ENCODE measurements around the gene PRKN. TPM values are rescaled to one million over a fixed set of nuclear protein-coding genes. Genes with fewer than 3 reads are reported as not detected.

The PRKN gene
- polyA plus RNA-seq, 1 donor from 2014 or later, result 1.2 TPM

- H3F3A ChIP-seq (ENCODE audit: insufficient read depth, low read length, poor library complexity, severe bottlenecking), result no peaks in the 10 kb centered on the region
- no peaks in the 10 kb centered on the region for H3K9me2 ChIP-seq (ENCODE audit: insufficient read depth, low read length)
- H2AFZ ChIP-seq (ENCODE audit: low read depth, low read length), result no peak overlapping the region
- no peak overlapping the region for H3K4me2 ChIP-seq (ENCODE audit: low read length)
- no peak overlapping the region for H3K4me3 ChIP-seq (ENCODE audit: low read length)
- no peaks in the 10 kb centered on the region for H3K79me2 ChIP-seq (replicated peaks; ENCODE audit: insufficient read depth, low read length)
- H3K9ac ChIP-seq (ENCODE audit: low read length), result no peak overlapping the region
- no peaks in the 10 kb centered on the region for H3K9me3 ChIP-seq (ENCODE audit: low read length)
- H3K27me3 ChIP-seq (ENCODE audit: insufficient read depth, low read depth, low read length), result no peaks in the 10 kb centered on the region
- TF ChIP-seq POLR2AphosphoS5 (IDR thresholded peaks at IDR 0.05) (no peak), EZH2 (IDR thresholded peaks at IDR 0.05; ENCODE audit: borderline replicate concordance, insufficient read depth, low read length, poor library complexity, severe bottlenecking) (no peak), SMC3 (conservative IDR thresholded peaks at IDR 0.05; ENCODE audit: poor library complexity) (no peak), MXI1 (conservative IDR thresholded peaks at IDR 0.05; ENCODE audit: poor library complexity, severe bottlenecking) (no peak), REST (IDR thresholded peaks at IDR 0.05; ENCODE audit: borderline replicate concordance) (no peak), TAF1 (IDR thresholded peaks at IDR 0.05; ENCODE audit: low read depth) (no peak), RAD21 (conservative IDR thresholded peaks at IDR 0.05) (no peak), EP300 (conservative IDR thresholded peaks at IDR 0.05; ENCODE audit: poor library complexity, severe bottlenecking) (no peak), CTCF (IDR thresholded peaks at IDR 0.05; ENCODE audit: poor library complexity, severe bottlenecking) (no peak)
- no peaks in the 10 kb centered on the region for H4K20me1 ChIP-seq (ENCODE audit: insufficient read depth)
- H3K36me3 ChIP-seq (ENCODE audit: insufficient read depth, low read length), result no peaks in the 10 kb centered on the region
- H3K27ac ChIP-seq (ENCODE audit: low read length), result no peak overlapping the region
Measured at GRCh38 chr6:161804838-161805237, 922.7 kb downstream of the PRKN start.

DNA sequence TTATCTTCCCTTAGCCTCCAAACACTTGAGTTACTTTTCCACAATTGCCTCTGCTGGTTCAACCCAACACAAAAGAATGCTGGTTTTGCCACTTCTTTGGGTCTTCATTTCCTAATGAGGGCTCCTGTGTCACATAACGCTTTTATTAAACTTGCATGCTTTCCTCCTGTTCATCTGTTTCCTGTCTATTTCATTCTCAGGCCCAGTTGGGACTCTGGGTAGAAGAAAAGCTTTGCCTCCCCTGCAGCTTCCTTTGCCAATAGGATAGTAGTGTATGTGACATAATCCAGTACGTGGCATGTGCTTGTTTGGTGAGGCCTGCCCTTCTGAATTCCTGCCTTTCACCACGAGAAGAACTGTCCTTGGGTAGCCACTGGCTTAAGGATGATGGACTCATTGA lies 924.4 kb downstream of the PRKN start:
- Histone ChIP-seq H3K27me3 (ENCODE audit: insufficient read depth, low read depth, low read length) (no peaks in the 10 kb centered on the region), H3K9me2 (ENCODE audit: insufficient read depth, low read length) (no peaks in the 10 kb centered on the region), H4K20me1 (ENCODE audit: insufficient read depth) (no peaks in the 10 kb centered on the region), H3F3A (ENCODE audit: insufficient read depth, low read length, poor library complexity, severe bottlenecking) (no peaks in the 10 kb centered on the region), H2AFZ (ENCODE audit: low read depth, low read length) (no peak overlapping the region), H3K4me3 (ENCODE audit: low read length) (no peak overlapping the region), H3K9me3 (ENCODE audit: low read length) (no peaks in the 10 kb centered on the region), H3K36me3 (ENCODE audit: insufficient read depth, low read length) (no peaks in the 10 kb centered on the region), H3K9ac (ENCODE audit: low read length) (no peak overlapping the region), H3K79me2 (replicated peaks; ENCODE audit: insufficient read depth, low read length) (no peaks in the 10 kb centered on the region), H3K4me2 (ENCODE audit: low read length) (no peak overlapping the region), H3K27ac (ENCODE audit: low read length) (no peak overlapping the region)
- TF ChIP-seq SMC3 (conservative IDR thresholded peaks at IDR 0.05; ENCODE audit: poor library complexity) (no peak), RAD21 (conservative IDR thresholded peaks at IDR 0.05) (no peak), MXI1 (conservative IDR thresholded peaks at IDR 0.05; ENCODE audit: poor library complexity, severe bottlenecking) (no peak), EZH2 (IDR thresholded peaks at IDR 0.05; ENCODE audit: borderline replicate concordance, insufficient read depth, low read length, poor library complexity, severe bottlenecking) (no peak), REST (IDR thresholded peaks at IDR 0.05; ENCODE audit: borderline replicate concordance) (no peak)

Data from neural cell (in vitro differentiated cells).